Adipocyte (in vitro differentiated cells): ENCODE results near the gene SPEN.
"Not testable (repeated sequence)": the region's sequence is repeated elsewhere in the genome, so short reads cannot be mapped to it uniquely, and the experiment has no call there.

Experiments
- DNase-seq: peaks from one replicate; pipeline ENCODE4 v3.0.0-alpha.2; 2015; ENCODE audit warnings: low read depth
- H3K27me3 ChIP-seq: replicated peaks from 2 replicates; pipeline ENCODE4 v1.7.0; 2013; ENCODE audit warnings: mild to moderate bottlenecking, low read length, moderate library complexity; ENCODE audit not compliant: control insufficient read depth, insufficient read depth
- H3K36me3 ChIP-seq: 2 replicates; pipeline ENCODE4 v1.7.0; 2013; ENCODE audit warnings: low read length, mild to moderate bottlenecking, moderate library complexity; ENCODE audit not compliant: control insufficient read depth, insufficient read depth, severe bottlenecking
- H3K4me1 ChIP-seq: 2 replicates; pipeline ENCODE4 v1.7.0; 2013; ENCODE audit warnings: mild to moderate bottlenecking, low read length, moderate library complexity; ENCODE audit not compliant: control insufficient read depth, insufficient read depth
- H3K4me3 ChIP-seq: 2 replicates; pipeline ENCODE4 v1.7.0; 2013; ENCODE audit warnings: mild to moderate bottlenecking, low read length, moderate library complexity
- H3K9ac ChIP-seq: 2 replicates; pipeline ENCODE4 v1.7.0; 2013; ENCODE audit warnings: mild to moderate bottlenecking, low read length, moderate library complexity
- H3K9me3 ChIP-seq: 2 replicates; pipeline ENCODE4 v1.7.0; 2013; ENCODE audit warnings: mild to moderate bottlenecking, low read length, moderate library complexity; ENCODE audit not compliant: control insufficient read depth

Gene SPEN

DNA sequence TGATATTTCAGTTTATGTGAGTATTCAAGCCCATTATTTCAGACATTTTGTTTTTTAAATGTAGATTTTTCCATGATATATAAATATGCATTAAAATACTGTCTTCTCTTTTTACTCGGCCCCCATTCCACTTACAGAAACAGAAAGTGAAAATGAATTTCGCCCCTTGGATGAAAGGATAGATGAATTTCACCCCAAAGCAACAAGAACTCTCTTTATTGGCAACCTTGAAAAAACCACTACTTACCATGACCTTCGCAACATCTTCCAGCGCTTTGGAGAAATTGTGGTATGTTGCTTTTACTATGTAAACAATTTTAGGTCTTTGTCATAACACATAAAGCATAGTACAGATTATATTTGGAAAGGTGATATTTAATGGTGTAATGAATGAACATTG, 68.5 kb downstream of the SPEN start:
- H3K9ac ChIP-seq = no peak overlapping the region
- DNase-seq = peak; percentile 15
- no peaks in the 10 kb centered on the region for H3K9me3 ChIP-seq
- H3K36me3 ChIP-seq = peaks cover 81% of the 10 kb centered on the region
- peaks cover 8% of the 10 kb centered on the region for H3K4me1 ChIP-seq
- H3K4me3 ChIP-seq = no peak overlapping the region
- no peaks in the 10 kb centered on the region for H3K27me3 ChIP-seq

DNA sequence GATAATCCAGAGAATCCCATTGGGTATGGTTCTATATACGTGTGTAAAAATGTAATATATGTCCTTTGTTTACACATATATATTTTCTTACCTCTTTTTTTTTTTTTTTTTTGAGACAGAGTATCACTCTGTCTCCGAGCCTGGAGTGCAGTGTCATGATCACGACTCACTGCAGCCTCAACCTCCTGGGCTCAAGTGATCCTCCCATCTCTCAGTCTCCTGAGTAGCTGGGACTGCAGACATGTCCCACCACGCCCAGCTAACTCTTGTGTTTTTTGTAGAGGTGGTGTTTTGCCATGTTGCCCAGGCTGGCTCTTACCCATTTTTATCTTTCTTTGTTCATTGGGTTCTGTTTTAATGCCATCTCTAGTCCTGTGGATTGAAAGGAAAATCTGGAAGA, 68.9 kb downstream of the SPEN start:
- Histone ChIP-seq H3K4me1 (peaks cover 8% of the 10 kb centered on the region), H3K27me3 (no peaks in the 10 kb centered on the region), H3K4me3 (no peak overlapping the region), H3K9me3 (no peaks in the 10 kb centered on the region), H3K9ac (no peak overlapping the region), H3K36me3 (peaks cover 81% of the 10 kb centered on the region)
- peak; percentile 46 for DNase-seq

DNA sequence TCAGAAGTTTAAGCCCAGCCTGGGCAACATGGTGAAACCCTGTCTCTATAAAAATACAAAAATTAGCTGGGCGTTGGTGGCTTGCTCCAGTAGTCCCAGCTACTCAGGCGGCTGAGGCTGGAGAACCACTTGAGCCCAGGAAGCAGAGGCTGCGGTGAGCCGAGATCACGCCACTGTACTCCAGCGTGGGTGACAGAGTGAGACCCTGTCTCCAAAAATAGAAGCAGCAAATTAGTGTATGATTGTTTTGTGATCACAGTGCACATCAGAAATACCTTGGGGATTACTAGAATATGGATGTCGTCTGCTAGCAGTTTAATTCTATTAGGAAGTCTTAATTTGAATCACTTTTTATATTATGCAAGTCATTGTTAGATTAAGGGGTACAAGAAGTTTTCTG, 69.4 kb downstream of the SPEN start:
- peaks cover 81% of the 10 kb centered on the region for H3K36me3 ChIP-seq
- no peak overlapping the region for H3K9ac ChIP-seq
- no peak overlapping the region for H3K4me3 ChIP-seq
- peaks cover 8% of the 10 kb centered on the region for H3K4me1 ChIP-seq
- H3K27me3 ChIP-seq = no peaks in the 10 kb centered on the region
- DNase-seq = no peak
- no peaks in the 10 kb centered on the region for H3K9me3 ChIP-seq

DNA sequence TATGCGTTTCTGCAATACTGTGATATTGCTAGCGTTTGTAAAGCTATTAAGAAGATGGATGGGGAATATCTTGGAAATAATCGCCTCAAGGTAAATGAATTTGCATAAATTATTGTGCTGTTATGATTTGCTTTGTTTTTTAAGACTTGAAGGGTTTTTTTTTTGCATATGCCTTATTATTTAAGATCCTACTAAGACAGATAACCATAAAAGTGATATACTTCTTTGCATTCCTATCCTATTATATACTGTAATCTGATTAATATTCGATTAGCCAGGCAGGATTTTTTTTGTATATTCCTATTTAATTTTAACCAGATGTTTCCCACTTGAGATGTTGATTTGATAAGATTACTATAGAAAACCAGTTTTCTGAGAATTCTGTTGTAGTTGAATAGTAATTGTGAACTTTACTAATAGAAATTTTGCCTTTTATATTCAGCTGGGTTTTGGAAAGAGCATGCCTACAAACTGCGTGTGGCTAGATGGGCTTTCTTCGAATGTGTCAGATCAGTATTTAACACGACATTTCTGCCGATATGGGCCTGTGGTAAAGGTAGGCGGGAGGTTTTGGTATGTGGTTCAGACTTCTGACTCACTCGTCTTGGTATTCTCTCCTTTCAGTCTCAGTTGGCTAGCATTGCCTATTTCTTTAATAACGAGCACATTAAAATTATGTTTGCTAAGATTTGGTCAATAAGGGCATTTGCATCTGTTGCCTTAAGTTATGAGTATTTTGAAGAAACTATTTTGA, 71.6 kb downstream of the SPEN start:
- no peaks in the 10 kb centered on the region for H3K27me3 ChIP-seq
- H3K4me3 ChIP-seq = no peak overlapping the region
- peaks cover 8% of the 10 kb centered on the region for H3K4me1 ChIP-seq
- DNase-seq = peak; percentile 81
- peaks cover 80% of the 10 kb centered on the region for H3K36me3 ChIP-seq
- H3K9ac ChIP-seq = no peak overlapping the region
- H3K9me3 ChIP-seq = no peaks in the 10 kb centered on the region

DNA sequence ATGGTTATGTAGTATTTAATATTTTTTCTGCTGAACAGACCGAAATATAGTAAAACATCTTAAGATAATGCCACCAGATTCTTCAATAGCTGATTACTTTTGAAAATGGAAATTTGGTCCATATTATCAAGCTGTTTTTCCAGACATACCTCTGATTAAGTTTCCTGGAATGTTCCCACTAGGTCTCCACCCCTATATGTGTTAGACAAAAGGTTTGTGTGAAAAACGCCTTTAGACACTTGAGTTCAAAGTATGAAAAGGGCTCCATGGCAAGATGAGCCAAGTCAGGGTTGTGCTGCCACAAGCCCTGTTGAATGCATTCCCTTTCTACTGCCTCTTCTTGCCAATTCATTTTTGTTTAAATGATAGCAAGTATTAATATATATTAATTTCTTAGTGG, 75.7 kb downstream of the SPEN start:
- H3K27me3 ChIP-seq = no peaks in the 10 kb centered on the region
- DNase-seq = peak; percentile 64
- peaks cover 84% of the 10 kb centered on the region for H3K36me3 ChIP-seq

DNA sequence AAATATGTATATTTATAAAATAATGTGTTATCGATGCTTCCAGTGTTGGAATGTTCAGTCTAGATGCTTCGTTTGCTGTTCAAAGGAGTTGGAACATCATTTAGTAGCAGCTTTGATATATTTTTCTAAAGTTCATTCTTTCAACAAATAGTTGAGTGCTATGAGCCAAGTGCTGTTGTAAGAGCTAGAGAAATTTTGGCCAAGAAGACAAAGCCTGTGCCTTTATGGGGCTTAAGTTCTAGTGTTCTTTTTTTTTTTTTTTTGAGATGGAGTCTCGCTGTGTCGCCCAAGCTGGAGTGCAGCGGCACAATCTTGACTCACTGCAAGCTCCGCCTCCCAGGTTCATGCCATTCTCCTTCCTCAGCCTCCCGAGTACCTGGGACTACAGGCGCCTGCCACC, 78.9 kb downstream of the SPEN start:
- H3K4me3 ChIP-seq, H3K9me3 ChIP-seq, H3K4me1 ChIP-seq, DNase-seq, H3K9ac ChIP-seq, H3K27me3 ChIP-seq: not testable (repeated sequence)
- H3K36me3 ChIP-seq = peaks cover 89% of the 10 kb centered on the region

More for the DNA sequence above, 75.7 kb downstream of the SPEN start:
- Histone ChIP-seq H3K4me3 (no peak overlapping the region), H3K4me1 (peaks cover 8% of the 10 kb centered on the region), H3K9me3 (no peaks in the 10 kb centered on the region), H3K9ac (no peak overlapping the region)

DNA sequence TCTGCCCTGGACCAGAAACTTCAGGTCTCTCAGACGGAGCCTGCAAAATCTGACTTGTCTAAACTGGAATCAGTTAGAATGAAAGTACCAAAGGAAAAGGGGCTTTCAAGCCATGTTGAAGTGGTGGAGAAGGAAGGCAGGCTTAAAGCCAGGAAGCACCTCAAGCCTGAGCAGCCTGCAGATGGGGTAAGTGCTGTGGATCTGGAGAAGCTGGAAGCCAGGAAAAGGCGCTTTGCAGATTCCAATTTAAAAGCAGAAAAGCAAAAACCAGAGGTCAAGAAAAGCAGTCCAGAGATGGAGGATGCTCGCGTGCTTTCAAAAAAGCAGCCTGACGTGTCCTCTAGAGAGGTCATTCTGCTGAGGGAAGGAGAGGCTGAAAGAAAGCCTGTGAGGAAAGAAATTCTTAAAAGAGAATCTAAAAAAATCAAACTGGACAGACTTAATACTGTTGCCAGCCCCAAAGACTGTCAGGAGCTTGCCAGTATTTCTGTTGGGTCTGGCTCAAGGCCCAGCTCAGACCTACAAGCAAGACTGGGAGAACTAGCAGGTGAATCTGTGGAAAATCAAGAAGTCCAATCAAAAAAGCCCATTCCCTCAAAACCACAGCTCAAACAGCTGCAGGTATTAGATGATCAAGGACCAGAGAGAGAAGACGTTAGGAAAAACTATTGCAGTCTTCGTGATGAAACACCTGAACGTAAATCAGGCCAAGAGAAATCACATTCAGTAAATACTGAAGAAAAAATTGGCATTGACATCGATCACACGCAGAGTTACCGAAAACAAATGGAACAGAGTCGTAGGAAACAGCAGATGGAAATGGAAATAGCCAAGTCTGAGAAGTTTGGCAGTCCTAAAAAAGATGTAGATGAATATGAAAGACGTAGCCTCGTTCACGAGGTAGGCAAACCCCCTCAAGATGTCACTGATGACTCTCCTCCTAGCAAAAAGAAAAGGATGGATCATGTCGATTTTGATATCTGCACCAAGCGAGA, 81.8 kb downstream of the SPEN start:
- H3K4me1 ChIP-seq = no peaks in the 10 kb centered on the region
- no peak overlapping the region for H3K4me3 ChIP-seq
- H3K27me3 ChIP-seq = no peaks in the 10 kb centered on the region
- no peak for DNase-seq
- no peak overlapping the region for H3K9ac ChIP-seq
- peaks cover 90% of the 10 kb centered on the region for H3K36me3 ChIP-seq
- H3K9me3 ChIP-seq = no peaks in the 10 kb centered on the region

DNA sequence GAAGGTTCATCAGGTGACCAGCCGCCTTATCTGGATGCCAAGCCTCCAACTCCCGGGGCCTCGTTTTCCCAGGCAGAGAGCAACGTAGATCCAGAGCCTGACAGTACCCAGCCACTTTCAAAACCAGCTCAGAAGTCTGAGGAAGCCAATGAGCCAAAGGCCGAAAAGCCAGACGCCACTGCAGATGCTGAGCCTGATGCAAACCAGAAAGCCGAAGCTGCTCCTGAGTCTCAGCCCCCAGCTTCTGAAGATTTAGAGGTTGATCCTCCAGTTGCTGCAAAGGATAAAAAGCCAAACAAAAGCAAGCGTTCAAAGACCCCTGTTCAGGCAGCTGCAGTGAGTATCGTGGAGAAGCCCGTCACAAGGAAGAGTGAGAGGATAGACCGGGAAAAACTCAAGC, 83.9 kb downstream of the SPEN start:
- no peak for DNase-seq
- no peak overlapping the region for H3K4me3 ChIP-seq
- no peak overlapping the region for H3K9ac ChIP-seq
- H3K27me3 ChIP-seq = no peaks in the 10 kb centered on the region
- no peaks in the 10 kb centered on the region for H3K9me3 ChIP-seq
- H3K36me3 ChIP-seq = peaks cover 91% of the 10 kb centered on the region
- H3K4me1 ChIP-seq = no peaks in the 10 kb centered on the region

DNA sequence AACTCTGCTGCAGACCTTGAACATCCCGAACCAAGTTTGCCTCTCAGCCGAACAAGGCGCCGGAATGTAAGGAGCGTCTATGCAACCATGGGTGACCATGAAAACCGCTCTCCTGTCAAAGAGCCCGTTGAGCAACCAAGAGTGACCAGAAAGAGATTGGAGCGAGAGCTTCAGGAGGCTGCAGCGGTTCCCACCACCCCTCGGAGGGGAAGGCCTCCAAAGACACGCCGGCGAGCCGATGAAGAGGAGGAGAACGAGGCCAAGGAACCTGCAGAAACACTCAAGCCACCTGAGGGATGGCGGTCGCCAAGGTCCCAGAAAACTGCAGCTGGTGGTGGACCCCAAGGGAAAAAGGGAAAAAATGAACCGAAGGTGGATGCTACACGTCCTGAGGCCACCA, 84.4 kb downstream of the SPEN start:
- no peaks in the 10 kb centered on the region for H3K9me3 ChIP-seq
- no peak overlapping the region for H3K4me3 ChIP-seq
- no peaks in the 10 kb centered on the region for H3K27me3 ChIP-seq
- H3K9ac ChIP-seq = no peak overlapping the region
- H3K4me1 ChIP-seq = no peaks in the 10 kb centered on the region
- DNase-seq = no peak
- peaks cover 91% of the 10 kb centered on the region for H3K36me3 ChIP-seq

DNA sequence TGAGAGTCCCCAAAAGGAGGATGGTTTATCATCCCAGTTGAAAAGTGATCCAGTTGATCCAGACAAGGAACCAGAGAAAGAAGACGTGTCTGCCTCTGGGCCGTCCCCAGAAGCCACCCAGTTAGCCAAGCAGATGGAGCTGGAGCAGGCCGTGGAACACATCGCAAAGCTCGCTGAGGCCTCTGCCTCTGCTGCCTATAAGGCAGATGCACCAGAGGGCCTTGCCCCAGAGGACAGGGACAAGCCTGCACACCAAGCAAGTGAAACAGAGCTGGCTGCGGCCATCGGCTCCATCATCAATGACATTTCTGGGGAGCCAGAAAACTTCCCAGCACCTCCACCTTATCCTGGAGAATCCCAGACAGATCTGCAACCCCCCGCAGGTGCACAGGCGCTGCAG, 85.1 kb downstream of the SPEN start:
- Histone ChIP-seq H3K27me3 (no peaks in the 10 kb centered on the region), H3K4me3 (no peak overlapping the region), H3K9me3 (no peaks in the 10 kb centered on the region), H3K36me3 (peaks cover 92% of the 10 kb centered on the region), H3K4me1 (no peaks in the 10 kb centered on the region), H3K9ac (no peak overlapping the region)
- no peak for DNase-seq

DNA sequence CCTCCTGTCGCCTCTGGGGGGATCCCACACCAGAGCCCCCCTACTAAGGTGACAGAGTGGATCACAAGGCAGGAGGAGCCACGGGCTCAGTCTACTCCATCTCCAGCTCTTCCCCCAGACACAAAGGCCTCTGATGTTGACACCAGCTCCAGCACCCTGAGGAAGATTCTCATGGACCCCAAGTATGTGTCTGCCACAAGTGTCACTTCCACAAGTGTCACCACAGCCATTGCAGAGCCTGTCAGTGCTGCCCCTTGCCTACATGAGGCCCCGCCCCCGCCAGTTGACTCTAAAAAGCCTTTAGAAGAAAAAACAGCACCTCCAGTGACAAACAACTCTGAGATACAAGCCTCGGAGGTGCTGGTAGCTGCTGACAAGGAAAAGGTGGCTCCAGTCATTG, 86.2 kb downstream of the SPEN start:
- Histone ChIP-seq H3K36me3 (peaks cover 90% of the 10 kb centered on the region), H3K27me3 (no peaks in the 10 kb centered on the region)

More for the DNA sequence above, 86.2 kb downstream of the SPEN start:
- H3K9me3 ChIP-seq = no peaks in the 10 kb centered on the region
- H3K4me3 ChIP-seq = no peak overlapping the region
- DNase-seq = no peak
- no peak overlapping the region for H3K9ac ChIP-seq
- no peaks in the 10 kb centered on the region for H3K4me1 ChIP-seq
